IMR-90 (cell line): Measurements from ENCODE around the gene FAM170A. TPM values are rescaled to one million over a fixed set of nuclear protein-coding genes. Genes with fewer than 3 reads are reported as not detected.

Experiments
- ATAC-seq: fragments of 200-7000 bp; cut with Tn5 transposase; 2 replicates; pipeline ENCODE4 v1.9.1; 2020; ENCODE audit warnings: low read depth, mild to moderate bottlenecking, moderate library complexity
- BruUV-seq: library from RNA; stranded (reverse); fragments of 400-500 nt; replicated peaks from 2 replicates; lab custom pipeline; 2021; lab: Mats Ljungman, UMichigan
- CTCF ChIA-PET: fragments of 300-600 bp; formaldehyde crosslinking; extraction: SDS; loops from one replicate; lab custom pipeline; 2021; ENCODE audit warnings: antibody characterized with exemption; lab: Yijun Ruan, JAX
- POLR2A ChIA-PET: fragments of 300-600 bp; sonication (Branson Sonifier 250); formaldehyde crosslinking; loops from one replicate; lab custom pipeline; 2022; ENCODE audit warnings: antibody characterized with exemption; ENCODE audit not compliant: unreplicated experiment; lab: Charles Lee
- DNase-seq: peaks from one replicate; pipeline ENCODE4 v3.0.0; 2013
- H2AFZ ChIP-seq: replicated peaks from 2 replicates; pipeline ENCODE3; 2013; ENCODE audit warnings: low read length, mild to moderate bottlenecking; ENCODE audit not compliant: poor library complexity
- H2AK5ac ChIP-seq: 2 replicates; pipeline ENCODE4 v1.6.1; 2013; ENCODE audit warnings: low read depth, low read length, inconsistent platforms
- H2AK9ac ChIP-seq: replicated peaks from 2 replicates; pipeline ENCODE3; 2013; ENCODE audit warnings: mild to moderate bottlenecking, low read depth, low read length, moderate library complexity; ENCODE audit not compliant: poor library complexity
- H2BK120ac ChIP-seq: 2 replicates; pipeline ENCODE4 v1.6.1; 2013; ENCODE audit warnings: low read depth, low read length, inconsistent platforms
- H2BK15ac ChIP-seq: 3 replicates; pipeline ENCODE4 v1.6.1; 2013; ENCODE audit warnings: low read depth, low read length, inconsistent platforms
- H2BK20ac ChIP-seq: 2 replicates; pipeline ENCODE4 v1.6.1; 2013; ENCODE audit warnings: low read depth, mild to moderate bottlenecking, inconsistent platforms, low read length, moderate library complexity
- H2BK5ac ChIP-seq: 2 replicates; pipeline ENCODE4 v1.6.1; 2013; ENCODE audit warnings: mild to moderate bottlenecking, low read depth, low read length, inconsistent platforms; ENCODE audit not compliant: poor library complexity, severe bottlenecking
- H3K14ac ChIP-seq: replicated peaks from 2 replicates; pipeline ENCODE4 v1.6.1; 2013; ENCODE audit warnings: low read depth, low read length, inconsistent platforms
- H3K18ac ChIP-seq: 2 replicates; pipeline ENCODE4 v1.6.1; 2013; ENCODE audit warnings: low read depth, low read length, control low read depth
- H3K23ac ChIP-seq: 2 replicates; pipeline ENCODE4 v1.6.1; 2013; ENCODE audit warnings: low read depth, low read length, inconsistent platforms
- H3K27ac ChIP-seq: 2 replicates; pipeline ENCODE4 v1.5.1; 2013; ENCODE audit warnings: mild to moderate bottlenecking, control low read depth, low read length; ENCODE audit not compliant: insufficient read depth
- H3K27me3 ChIP-seq: 2 replicates; pipeline ENCODE4 v1.6.1; 2013; ENCODE audit warnings: low read length; ENCODE audit not compliant: control insufficient read depth, insufficient read depth
- H3K36me3 ChIP-seq: 2 replicates; pipeline ENCODE4 v1.6.1; 2013; ENCODE audit warnings: low read length, mixed read lengths; ENCODE audit not compliant: control insufficient read depth, insufficient read depth
- H3K4ac ChIP-seq: 2 replicates; pipeline ENCODE4 v1.6.1; 2013; ENCODE audit warnings: low read depth, low read length, inconsistent platforms
- H3K4me1 ChIP-seq: 2 replicates; pipeline ENCODE4 v1.6.1; 2013; ENCODE audit warnings: low read length, mixed read lengths; ENCODE audit not compliant: control insufficient read depth, insufficient read depth
- H3K4me2 ChIP-seq: 2 replicates; pipeline ENCODE4 v1.6.1; 2013; ENCODE audit warnings: low read depth, mild to moderate bottlenecking, control low read depth, low read length, moderate library complexity
- H3K4me3 ChIP-seq: 2 replicates; pipeline ENCODE4 v1.5.1; 2013; ENCODE audit warnings: low read depth, mild to moderate bottlenecking, control low read depth, low read length, moderate library complexity; ENCODE audit not compliant: insufficient read depth
- H3K56ac ChIP-seq: 2 replicates; pipeline ENCODE4 v1.6.1; 2013; ENCODE audit warnings: low read length, inconsistent platforms; ENCODE audit not compliant: insufficient read depth; ENCODE audit errors: extremely low read depth
- H3K79me1 ChIP-seq, 2 experiments: 2 replicates each; pipeline ENCODE4 v1.6.1; 2013; ENCODE audit warnings: low read length in 2 of 2, inconsistent platforms in 1 of 2, low read depth in 1 of 2
- H3K9ac ChIP-seq: 2 replicates; pipeline ENCODE4 v1.6.1; 2013; ENCODE audit warnings: low read depth, low read length, control low read depth
- H3K9me1 ChIP-seq: 2 replicates; pipeline ENCODE4 v1.6.1; 2013; ENCODE audit warnings: low read length, inconsistent platforms; ENCODE audit not compliant: insufficient read depth
- H3K9me3 ChIP-seq: 2 replicates; pipeline ENCODE4 v1.6.1; 2013; ENCODE audit warnings: low read length; ENCODE audit not compliant: control insufficient read depth, insufficient read depth
- H4K20me1 ChIP-seq: 2 replicates; pipeline ENCODE4 v1.6.1; 2013; ENCODE audit warnings: low read length, inconsistent platforms; ENCODE audit not compliant: insufficient read depth
- H4K5ac ChIP-seq: 2 replicates; pipeline ENCODE4 v1.6.1; 2013; ENCODE audit warnings: mild to moderate bottlenecking, low read depth, low read length, control low read depth
- H4K8ac ChIP-seq, 2 experiments: 2 replicates each; pipeline ENCODE4 v1.6.1; 2013; ENCODE audit warnings: low read depth in 2 of 2, low read length in 2 of 2, control low read depth in 1 of 2, inconsistent platforms in 1 of 2
- H4K91ac ChIP-seq: 2 replicates; pipeline ENCODE4 v1.6.1; 2013; ENCODE audit warnings: low read depth, low read length, inconsistent platforms; ENCODE audit not compliant: insufficient read depth
- BHLHE40 ChIP-seq: fragments of 150-350 bp; IDR thresholded peaks from 2 replicates; pipeline ENCODE4 v1.6.1; 2016; ENCODE audit warnings: mild to moderate bottlenecking, low read depth, low read length
- CEBPB ChIP-seq: IDR thresholded peaks from 2 replicates; pipeline ENCODE4 v1.6.1; 2012; ENCODE audit warnings: low read depth, low read length, improper control_type of control experiment
- CHD1 ChIP-seq: IDR thresholded peaks from 2 replicates; pipeline ENCODE4 v1.6.1; 2012; ENCODE audit warnings: low read depth, low read length, improper control_type of control experiment
- FOS ChIP-seq: fragments of 150-350 bp; IDR thresholded peaks from 2 replicates; pipeline ENCODE4 v1.6.1; 2016; ENCODE audit warnings: low read depth, low read length
- MAFK ChIP-seq: IDR thresholded peaks from 2 replicates; pipeline ENCODE4 v1.6.1; 2012; ENCODE audit warnings: low read depth, low read length, improper control_type of control experiment
- MAZ ChIP-seq: IDR thresholded peaks from 2 replicates; pipeline ENCODE4 v1.6.1; 2012; ENCODE audit warnings: low read depth, mild to moderate bottlenecking, low read length, improper control_type of control experiment, moderate library complexity, borderline replicate concordance
- MXI1 ChIP-seq: IDR thresholded peaks from 2 replicates; pipeline ENCODE4 v1.6.1; 2012; ENCODE audit warnings: low read depth, mild to moderate bottlenecking, low read length, moderate library complexity, borderline replicate concordance
- NFE2L2 ChIP-seq: fragments of 150-350 bp; IDR thresholded peaks from 2 replicates; pipeline ENCODE4 v1.6.1; 2016; ENCODE audit warnings: low read depth, mild to moderate bottlenecking, low read length
- POLR2A ChIP-seq: IDR thresholded peaks from 2 replicates; pipeline ENCODE4 v1.6.1; 2012; ENCODE audit warnings: mild to moderate bottlenecking, low read depth, low read length
- RAD21 ChIP-seq: IDR thresholded peaks from 2 replicates; pipeline ENCODE4 v1.6.1; 2012; ENCODE audit warnings: low read length, improper control_type of control experiment
- RCOR1 ChIP-seq: IDR thresholded peaks from 2 replicates; pipeline ENCODE4 v1.6.1; 2012; ENCODE audit warnings: mild to moderate bottlenecking, low read length, improper control_type of control experiment; ENCODE audit not compliant: insufficient replicate concordance
- RFX5 ChIP-seq: IDR thresholded peaks from 2 replicates; pipeline ENCODE4 v1.8.0; 2012; ENCODE audit warnings: low read depth, mild to moderate bottlenecking, low read length, moderate library complexity
- SMC3 ChIP-seq: fragments of 150-350 bp; IDR thresholded peaks from 2 replicates; pipeline ENCODE4 v1.6.1; 2016; ENCODE audit warnings: low read depth, mild to moderate bottlenecking, antibody characterized with exemption, low read length, moderate library complexity
- WGBS, 2 experiments: methylation state at CpG; one replicate each; pipeline versions ENCODE4 v1.1.5 to v1.1.7; 2013; ENCODE audit warnings: missing lambda C conversion rate in 2 of 2; ENCODE audit not compliant: insufficient read length in 1 of 2; ENCODE audit errors: extremely low coverage in 2 of 2; 5-methylcytosine and 5-hydroxymethylcytosine counted together
- dilution Hi-C: fragments of 300-500 bp; cut with HindIII; formaldehyde crosslinking; loops from one replicate; pipeline ENCODE4 v1.14.3; 2018; ENCODE audit warnings: low sequenced_read_pairs; ENCODE audit not compliant: unreplicated experiment
- in situ Hi-C: fragments of 300-500 bp; cut with MboI; formaldehyde crosslinking; loops from 3 replicates; pipeline ENCODE4 v1.14.3; 2019; ENCODE audit warnings: low sequenced_read_pairs, inconsistent platforms, mixed read lengths
- intact Hi-C: fragments of 100-400 bp; cut with micrococcal nuclease; formaldehyde crosslinking; loops from 2 replicates; pipeline ENCODE4 v1.10.0; 2022
- polyA plus RNA-seq, 3 experiments: library from polyadenylated mRNA; depleted of rRNA; stranded (reverse); fragments of >200 nt; gene quantifications; 2 replicates each; pipeline ENCODE4 v1.2.3, GENCODE V29; 2012; ENCODE audit warnings: low replicate concordance in 1 of 3
- total RNA-seq: library from RNA; depleted of rRNA; stranded (reverse); fragments of >200 nt; gene quantifications from 2 replicates; pipeline ENCODE4 v1.2.3, GENCODE V29; 2012
- TF ChIP-seq, protein P1 (sequence below): conservative IDR thresholded peaks from 2 replicates; pipeline ENCODE4 v1.5.1; 2012; ENCODE audit warnings: mild to moderate bottlenecking, low read depth, low read length, improper control_type of control experiment
- TF ChIP-seq, protein P2 (sequence below): fragments of 150-350 bp; IDR thresholded peaks from 2 replicates; pipeline ENCODE4 v1.6.1; 2016; ENCODE audit warnings: low read depth, mild to moderate bottlenecking, low read length, moderate library complexity, borderline replicate concordance
- TF ChIP-seq, protein P3 (sequence below): fragments of 150-350 bp; IDR thresholded peaks from 2 replicates; pipeline ENCODE4 v1.6.1; 2017; ENCODE audit warnings: mild to moderate bottlenecking, antibody characterized with exemption, low read length, low read depth

Gene FAM170A
- total and polyA plus RNA-seq, 2 of the 4 experiments (the other 2 are of a cell fraction), result not detected

DNA sequence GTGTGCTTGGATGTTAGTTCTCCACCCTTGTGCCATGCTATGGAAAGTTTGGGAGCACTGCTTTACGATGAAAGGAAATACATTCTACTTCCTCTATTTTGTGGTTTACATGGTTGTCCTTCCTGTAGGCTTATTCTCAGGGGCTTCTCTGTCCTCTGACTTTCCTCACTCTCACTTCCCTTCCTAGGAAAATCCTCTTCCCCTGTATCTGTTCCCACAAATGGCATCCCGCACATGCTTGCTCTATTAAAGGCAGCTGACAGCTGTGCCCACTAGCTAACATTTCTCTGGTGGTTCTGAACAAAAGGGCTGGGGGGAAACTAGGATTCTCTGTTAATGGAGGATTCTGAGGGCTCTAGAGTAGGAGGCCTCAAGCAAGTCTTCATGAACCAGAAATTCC, 52.4 kb downstream of the FAM170A start:
- no peak for ATAC-seq
- in situ Hi-C loops (no loop called here), intact Hi-C loops (no loop called here), dilution Hi-C loops (no loop called here)
- H3K9ac ChIP-seq, result no peak overlapping the region
- no peak overlapping the region for H4K5ac ChIP-seq
- no TSS peak for BruUV-seq
- no CpG with 5 or more reads among the region's 2 CpGs for WGBS, 2 experiments
- H2BK5ac ChIP-seq, result no peak overlapping the region
- no peaks in the 10 kb centered on the region for H3K79me1 ChIP-seq
- H3K4me1 ChIP-seq, result no peaks in the 10 kb centered on the region
- no peaks in the 10 kb centered on the region for H3K36me3 ChIP-seq
- H3K14ac ChIP-seq, result no peak overlapping the region
- H3K23ac ChIP-seq, result no peak overlapping the region
- H2AK9ac ChIP-seq, result no peak overlapping the region
- no peak overlapping the region for H3K4me3 ChIP-seq
- peaks cover 3% of the 10 kb centered on the region; the same call in 1 of the 2 replicates for H3K9me3 ChIP-seq
- no peak overlapping the region for H2AFZ ChIP-seq
- H2BK15ac ChIP-seq, result no peak overlapping the region
- H3K18ac ChIP-seq, result no peak overlapping the region
- POLR2A ChIA-PET, result no interaction called here
- H3K27me3 ChIP-seq, result no peaks in the 10 kb centered on the region
- no peaks in the 10 kb centered on the region for H3K9me1 ChIP-seq
- no peaks in the 10 kb centered on the region for H4K20me1 ChIP-seq
- no peak overlapping the region for H3K27ac ChIP-seq
- no peak overlapping the region for H3K4me2 ChIP-seq
- H2BK20ac ChIP-seq, result no peak overlapping the region
- no peak for DNase-seq
- no peak for TF ChIP-seq RCOR1
- no peak for TF ChIP-seq CHD1
- TF ChIP-seq SMC3, result no peak
- TF ChIP-seq, protein P1, sequence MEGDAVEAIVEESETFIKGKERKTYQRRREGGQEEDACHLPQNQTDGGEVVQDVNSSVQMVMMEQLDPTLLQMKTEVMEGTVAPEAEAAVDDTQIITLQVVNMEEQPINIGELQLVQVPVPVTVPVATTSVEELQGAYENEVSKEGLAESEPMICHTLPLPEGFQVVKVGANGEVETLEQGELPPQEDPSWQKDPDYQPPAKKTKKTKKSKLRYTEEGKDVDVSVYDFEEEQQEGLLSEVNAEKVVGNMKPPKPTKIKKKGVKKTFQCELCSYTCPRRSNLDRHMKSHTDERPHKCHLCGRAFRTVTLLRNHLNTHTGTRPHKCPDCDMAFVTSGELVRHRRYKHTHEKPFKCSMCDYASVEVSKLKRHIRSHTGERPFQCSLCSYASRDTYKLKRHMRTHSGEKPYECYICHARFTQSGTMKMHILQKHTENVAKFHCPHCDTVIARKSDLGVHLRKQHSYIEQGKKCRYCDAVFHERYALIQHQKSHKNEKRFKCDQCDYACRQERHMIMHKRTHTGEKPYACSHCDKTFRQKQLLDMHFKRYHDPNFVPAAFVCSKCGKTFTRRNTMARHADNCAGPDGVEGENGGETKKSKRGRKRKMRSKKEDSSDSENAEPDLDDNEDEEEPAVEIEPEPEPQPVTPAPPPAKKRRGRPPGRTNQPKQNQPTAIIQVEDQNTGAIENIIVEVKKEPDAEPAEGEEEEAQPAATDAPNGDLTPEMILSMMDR, result no peak
- no peak for TF ChIP-seq BHLHE40
- TF ChIP-seq RAD21, result no peak
- no peak for TF ChIP-seq FOS
- TF ChIP-seq, protein P2, sequence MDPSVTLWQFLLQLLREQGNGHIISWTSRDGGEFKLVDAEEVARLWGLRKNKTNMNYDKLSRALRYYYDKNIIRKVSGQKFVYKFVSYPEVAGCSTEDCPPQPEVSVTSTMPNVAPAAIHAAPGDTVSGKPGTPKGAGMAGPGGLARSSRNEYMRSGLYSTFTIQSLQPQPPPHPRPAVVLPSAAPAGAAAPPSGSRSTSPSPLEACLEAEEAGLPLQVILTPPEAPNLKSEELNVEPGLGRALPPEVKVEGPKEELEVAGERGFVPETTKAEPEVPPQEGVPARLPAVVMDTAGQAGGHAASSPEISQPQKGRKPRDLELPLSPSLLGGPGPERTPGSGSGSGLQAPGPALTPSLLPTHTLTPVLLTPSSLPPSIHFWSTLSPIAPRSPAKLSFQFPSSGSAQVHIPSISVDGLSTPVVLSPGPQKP, result no peak
- TF ChIP-seq NFE2L2, result no peak
- TF ChIP-seq MXI1, result no peak
- no peak for TF ChIP-seq POLR2A
- no peak for TF ChIP-seq CEBPB
- no peak for TF ChIP-seq MAZ
- TF ChIP-seq MAFK, result no peak
- TF ChIP-seq RFX5, result no peak
- TF ChIP-seq, protein P3, sequence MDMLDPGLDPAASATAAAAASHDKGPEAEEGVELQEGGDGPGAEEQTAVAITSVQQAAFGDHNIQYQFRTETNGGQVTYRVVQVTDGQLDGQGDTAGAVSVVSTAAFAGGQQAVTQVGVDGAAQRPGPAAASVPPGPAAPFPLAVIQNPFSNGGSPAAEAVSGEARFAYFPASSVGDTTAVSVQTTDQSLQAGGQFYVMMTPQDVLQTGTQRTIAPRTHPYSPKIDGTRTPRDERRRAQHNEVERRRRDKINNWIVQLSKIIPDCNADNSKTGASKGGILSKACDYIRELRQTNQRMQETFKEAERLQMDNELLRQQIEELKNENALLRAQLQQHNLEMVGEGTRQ, result no peak
- H4K8ac ChIP-seq, result no peak overlapping the region
- H3K56ac ChIP-seq, result no peak overlapping the region
- CTCF ChIA-PET, result no interaction called here
- H4K91ac ChIP-seq, result no peak overlapping the region
- H2BK120ac ChIP-seq, result no peak overlapping the region
- H3K4ac ChIP-seq, result no peak overlapping the region
- H2AK5ac ChIP-seq, result no peak overlapping the region
